Body of pancreas (tissue), 4 donors: Measurements from ENCODE around the gene ARHGAP24.

Source experiments
- CTCF ChIP-seq, 7 experiments: fragments of 450-650 bp in 4 of 7; fragments of 200-600 bp in 3 of 7; sonication (generic) in 3 of 7; IDR thresholded peaks; one replicate each; pipeline ENCODE4 v1.5.1; 2016 to 2019; ENCODE audit warnings: antibody characterized with exemption in 7 of 7
- POLR2A ChIP-seq, 3 donors: fragments of 450-650 bp; IDR thresholded peaks; one replicate each; pipeline ENCODE4 v1.6.1; 2016; ENCODE audit warnings: antibody characterized with exemption in 3 of 3, mild to moderate bottlenecking in 2 of 3

- TF ChIP-seq POLR2A (IDR thresholded peaks at IDR 0.05) = no peak
- no peak for TF ChIP-seq CTCF (IDR thresholded peaks at IDR 0.05)
Observed at GRCh38 chr4:85867271-85867670, 392.3 kb downstream of the ARHGAP24 start.
